Activated naive CD8-positive, alpha-beta T cell treated with anti-CD3 and anti-CD28 coated beads, Interleukin-2, amount 50 U/mL, for 24 hours (primary cell): ENCODE measurements around the gene PXN.

Experiments
- ATAC-seq: fragments of 150-1000 bp; cut with Tn5 transposase; one replicate; pipeline ENCODE4 v1.10.0; 2021
- DNase-seq: peaks from one replicate; pipeline ENCODE4 v3.0.0; 2021
- H3K27ac Mint-ChIP-seq: one replicate; pipeline ENCODE4 v1.8.0; 2021; ENCODE audit warnings: mild to moderate bottlenecking, mixed read lengths
- H3K27me3 Mint-ChIP-seq: one replicate; pipeline ENCODE4 v1.8.0; 2021; ENCODE audit warnings: mixed read lengths
- H3K36me3 Mint-ChIP-seq: one replicate; pipeline ENCODE4 v1.8.0; 2021; ENCODE audit warnings: low read depth, mixed read lengths
- H3K4me1 Mint-ChIP-seq: one replicate; pipeline ENCODE4 v1.8.0; 2021; ENCODE audit warnings: mixed read lengths
- H3K4me3 Mint-ChIP-seq: one replicate; pipeline ENCODE4 v1.8.0; 2021; ENCODE audit warnings: mild to moderate bottlenecking, moderate library complexity, mixed read lengths
- H3K9me3 Mint-ChIP-seq: one replicate; pipeline ENCODE4 v1.8.0; 2021; ENCODE audit warnings: mixed read lengths

The PXN gene

DNA sequence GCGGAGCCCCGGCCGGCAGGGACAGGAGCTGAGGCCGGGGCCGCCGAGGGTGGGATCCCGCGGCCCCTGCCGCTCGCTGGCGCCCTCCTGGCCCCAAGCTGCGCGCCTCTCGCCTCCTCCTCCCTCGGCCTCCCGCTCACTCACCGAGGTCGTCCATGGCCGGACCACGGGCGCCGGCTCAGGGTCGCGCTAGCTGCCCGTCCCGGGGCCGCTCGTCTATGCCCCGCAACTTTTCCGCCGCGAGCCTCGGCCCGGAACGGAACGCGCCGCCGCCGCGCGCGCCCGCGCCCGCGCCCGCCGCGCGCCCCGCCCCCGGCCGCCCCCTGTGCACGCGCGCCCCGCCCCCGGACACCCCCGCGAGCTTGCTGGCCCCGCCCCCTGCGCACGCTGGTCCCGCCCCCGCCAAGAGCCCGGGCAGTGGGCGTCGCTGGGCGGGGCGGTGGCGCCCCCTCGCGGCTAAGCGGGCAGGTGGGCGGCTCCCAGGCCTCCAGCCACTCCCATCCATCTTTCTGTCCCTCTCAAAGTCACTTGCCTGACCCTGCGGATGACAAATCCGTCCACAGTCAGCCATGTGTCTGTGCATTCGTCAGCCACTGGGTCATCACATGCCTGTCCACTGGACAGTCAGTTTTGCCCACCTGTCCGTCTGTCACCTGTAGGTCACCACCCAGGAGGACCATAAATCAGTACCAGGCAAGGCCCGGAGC is at the start of gene PXN:
TSS of gene PXN (minus strand) at position 258 of the 707 bp plus-strand sequence. CDS start at position 157, 101 bp downstream.
- peak within 1 kb of the TSS; percentile 83 for H3K4me3 Mint-ChIP-seq

DNA sequence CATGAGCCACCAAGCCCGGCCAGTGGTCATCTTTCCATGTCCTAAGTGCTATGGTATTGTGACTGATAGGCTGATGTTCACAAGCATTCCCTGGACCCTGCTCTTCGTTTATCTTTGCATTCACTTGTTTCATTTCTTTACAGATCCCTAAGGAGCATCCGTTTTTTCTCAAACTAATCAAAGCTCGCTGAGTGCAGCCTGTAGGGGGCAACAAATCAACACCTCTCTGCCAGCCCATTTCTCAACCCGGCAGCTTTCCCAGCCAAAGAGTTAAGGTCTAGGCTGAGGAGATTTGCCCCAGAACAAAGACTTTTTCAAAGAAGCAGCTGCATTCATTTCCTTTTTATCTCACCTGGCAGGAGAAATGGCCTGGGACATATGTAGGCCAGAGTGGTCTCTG is 48.7 kb upstream of the PXN start:
- DNase-seq = no peak
- H3K27ac Mint-ChIP-seq = no peak overlapping the region
- peaks cover 3% of the 10 kb centered on the region for H3K27me3 Mint-ChIP-seq

More for the DNA sequence above, at the start of gene PXN:
- ATAC-seq (peak; percentile 68), DNase-seq (peak; percentile 94)
- Mint-ChIP-seq H3K27me3 (peaks cover 2% of the 10 kb centered on the region), H3K27ac (peak within 1 kb of the TSS; percentile 80), H3K4me1 (peaks cover 40% of the 10 kb centered on the region), H3K36me3 (no peaks in the 10 kb centered on the region), H3K9me3 (no peaks in the 10 kb centered on the region)

DNA sequence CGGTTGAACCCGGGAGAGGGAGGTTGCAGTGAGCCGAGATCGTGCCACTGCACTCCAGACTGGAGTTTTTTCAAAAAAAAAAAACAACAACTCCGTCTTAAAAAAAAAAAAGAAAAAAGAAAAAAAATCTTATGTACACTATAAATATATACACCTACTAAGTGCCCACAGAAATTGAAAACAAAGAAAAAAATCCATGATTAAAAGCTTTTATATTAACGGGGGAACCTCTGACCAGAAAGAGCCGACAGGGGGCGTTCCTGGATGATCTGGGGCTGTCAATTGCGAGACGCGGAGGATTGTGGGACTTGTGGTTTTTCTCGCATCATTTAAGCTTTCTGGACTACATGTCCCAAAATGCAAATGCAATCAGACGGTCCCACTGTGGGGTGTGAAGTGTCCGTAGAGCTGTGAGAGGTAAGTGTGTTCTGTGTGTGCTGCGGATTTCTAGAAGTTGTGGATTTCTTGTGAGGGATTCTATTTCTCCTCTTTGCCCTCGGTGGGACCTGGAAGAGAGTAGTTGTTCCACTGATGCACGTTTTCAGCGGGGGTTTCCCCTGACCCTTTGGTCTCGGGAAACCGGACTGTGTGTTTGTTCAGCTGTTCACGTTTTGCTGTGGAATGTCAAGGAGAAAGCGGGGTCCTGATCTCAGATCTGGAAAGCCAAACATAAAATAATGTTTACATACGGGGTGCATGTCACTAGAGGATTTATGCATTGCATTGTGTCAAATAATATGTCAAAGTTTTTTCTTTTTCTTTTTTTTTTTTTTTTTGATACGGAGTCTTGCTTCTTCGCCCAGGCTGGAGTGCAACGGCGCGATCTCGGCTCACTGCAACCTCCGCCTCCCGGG is 36.7 kb upstream of the PXN start, which contains the start of gene SIRT4:
TSS of gene SIRT4 (plus strand) at position 360 of the 854 bp plus-strand sequence. CDS start 1,241 bp downstream, outside the sequence.
- H3K4me1 Mint-ChIP-seq = peaks cover 8% of the 10 kb centered on the region
- DNase-seq (peak; percentile 89), ATAC-seq (peak; percentile 100)
- peaks cover 2% of the 10 kb centered on the region for H3K36me3 Mint-ChIP-seq
- H3K27ac Mint-ChIP-seq = peak within 1 kb of the TSS; percentile 93
- H3K4me3 Mint-ChIP-seq = peak within 1 kb of the TSS; percentile 94
- H3K27me3 Mint-ChIP-seq = no peaks in the 10 kb centered on the region
- H3K9me3 Mint-ChIP-seq = no peaks in the 10 kb centered on the region

More for the DNA sequence above, 48.7 kb upstream of the PXN start:
- H3K4me1 Mint-ChIP-seq = peaks cover 13% of the 10 kb centered on the region
- ATAC-seq = no peak
- H3K4me3 Mint-ChIP-seq = no peak overlapping the region
- H3K36me3 Mint-ChIP-seq = peaks cover 4% of the 10 kb centered on the region
- H3K9me3 Mint-ChIP-seq = no peaks in the 10 kb centered on the region

DNA sequence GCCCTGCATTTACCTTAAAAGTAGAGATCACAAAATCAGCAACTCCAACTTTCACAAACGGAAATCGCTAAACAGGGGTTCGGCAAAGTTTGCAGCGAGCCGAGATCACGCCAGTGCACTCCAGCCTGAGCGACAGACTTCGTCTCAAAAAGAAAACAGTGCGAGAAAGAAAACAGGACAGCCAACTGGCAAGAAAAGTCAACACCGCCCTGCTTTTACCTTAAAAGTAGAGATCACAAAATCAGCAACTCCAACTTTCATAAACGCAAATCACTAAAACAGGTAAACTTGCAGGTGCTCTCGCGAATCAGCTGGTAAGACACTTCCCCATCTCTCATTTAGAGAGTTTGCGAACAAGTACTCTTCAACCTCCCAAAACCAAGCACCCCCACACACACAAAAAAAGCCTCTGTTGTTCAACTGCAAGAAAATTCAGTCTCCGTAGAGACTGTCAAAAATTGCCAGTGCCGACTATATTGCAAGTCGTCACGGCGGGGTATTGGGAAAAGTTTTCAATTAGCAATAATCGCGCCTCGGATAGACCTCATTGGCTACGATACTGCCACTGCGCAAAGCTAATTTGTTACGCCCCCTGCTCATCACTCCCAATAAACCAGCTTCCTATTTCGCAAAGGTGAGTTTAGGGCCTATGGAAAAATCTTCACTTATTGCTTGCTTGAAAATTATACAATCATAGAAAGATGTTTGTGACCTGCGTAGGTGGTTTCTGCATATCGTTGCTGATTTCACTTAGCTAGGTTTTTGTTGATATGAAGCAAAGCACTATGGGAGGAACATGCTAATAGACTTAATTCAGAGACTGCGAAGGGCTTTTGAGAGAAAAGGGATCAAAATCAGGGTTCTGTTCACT is 27.4 kb upstream of the PXN start, which contains the start of gene RNU4-1:
TSS of gene RNU4-1 (minus strand) at position 577 of the 871 bp plus-strand sequence.
- Mint-ChIP-seq H3K4me1 (peaks cover 7% of the 10 kb centered on the region), H3K27ac (no peak within 1 kb of the TSS), H3K9me3 (no peaks in the 10 kb centered on the region), H3K27me3 (no peaks in the 10 kb centered on the region), H3K36me3 (no peaks in the 10 kb centered on the region), H3K4me3 (no peak within 1 kb of the TSS)
- DNase-seq (peak; percentile 76), ATAC-seq (peak; percentile 72)

DNA sequence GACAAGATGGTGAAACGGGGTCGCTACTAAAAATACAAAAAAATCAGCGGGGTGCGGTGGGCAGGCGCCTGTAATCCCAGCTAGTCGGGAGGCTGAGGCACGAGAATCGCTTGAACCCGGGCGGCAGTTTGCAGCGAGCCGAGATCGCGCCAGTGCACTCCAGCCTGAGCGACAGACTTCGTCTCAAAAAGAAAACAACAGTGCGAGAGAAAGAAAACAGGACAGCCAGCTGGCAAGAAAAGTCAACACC is 26.8 kb upstream of the PXN start:
- Mint-ChIP-seq H3K9me3 (no peaks in the 10 kb centered on the region), H3K27ac (no peak overlapping the region), H3K4me1 (peaks cover 7% of the 10 kb centered on the region), H3K27me3 (no peaks in the 10 kb centered on the region), H3K4me3 (no peak overlapping the region), H3K36me3 (no peaks in the 10 kb centered on the region)
- ATAC-seq (peak; percentile 0), DNase-seq (no peak)

DNA sequence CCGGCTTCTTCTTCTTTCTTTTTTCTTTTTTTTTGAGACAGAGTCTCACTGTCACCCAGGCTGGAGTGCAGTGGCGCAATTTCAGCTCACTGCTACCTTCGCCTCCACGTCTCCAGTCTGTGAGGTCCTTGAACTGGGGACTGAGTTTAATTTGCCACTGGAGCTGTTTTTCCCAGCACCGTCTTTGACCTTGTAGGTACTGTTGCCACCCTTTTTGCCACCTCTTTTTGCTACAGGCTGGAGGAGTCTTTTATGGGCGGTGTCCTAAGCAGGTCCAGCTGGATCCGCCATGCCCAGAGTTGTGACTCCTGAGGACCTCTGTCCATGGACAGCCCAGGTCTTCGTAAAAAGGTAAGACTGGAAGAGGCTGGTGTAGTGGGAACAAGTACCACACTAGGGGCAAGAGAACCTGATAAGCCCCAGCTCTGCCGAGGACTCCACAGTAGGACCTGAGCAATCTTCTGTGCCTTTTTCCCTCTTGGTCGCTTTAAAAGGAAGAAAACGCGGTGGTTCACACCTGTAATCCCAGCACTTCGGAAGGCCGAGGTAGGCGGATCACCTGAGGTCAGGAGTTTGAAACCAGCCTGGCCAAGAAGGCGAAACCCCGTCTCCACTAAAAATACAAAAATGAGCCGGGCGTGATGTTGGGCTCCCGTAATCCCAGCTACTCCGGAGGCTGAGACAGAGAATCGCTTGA is 25.2 kb upstream of the PXN start:
- no peaks in the 10 kb centered on the region for H3K36me3 Mint-ChIP-seq
- peak; percentile 36 for DNase-seq
- no peak for ATAC-seq
- H3K9me3 Mint-ChIP-seq = no peaks in the 10 kb centered on the region
- H3K27ac Mint-ChIP-seq = no peak overlapping the region
- H3K4me1 Mint-ChIP-seq = peaks cover 7% of the 10 kb centered on the region
- H3K27me3 Mint-ChIP-seq = no peaks in the 10 kb centered on the region
- no peak overlapping the region for H3K4me3 Mint-ChIP-seq

DNA sequence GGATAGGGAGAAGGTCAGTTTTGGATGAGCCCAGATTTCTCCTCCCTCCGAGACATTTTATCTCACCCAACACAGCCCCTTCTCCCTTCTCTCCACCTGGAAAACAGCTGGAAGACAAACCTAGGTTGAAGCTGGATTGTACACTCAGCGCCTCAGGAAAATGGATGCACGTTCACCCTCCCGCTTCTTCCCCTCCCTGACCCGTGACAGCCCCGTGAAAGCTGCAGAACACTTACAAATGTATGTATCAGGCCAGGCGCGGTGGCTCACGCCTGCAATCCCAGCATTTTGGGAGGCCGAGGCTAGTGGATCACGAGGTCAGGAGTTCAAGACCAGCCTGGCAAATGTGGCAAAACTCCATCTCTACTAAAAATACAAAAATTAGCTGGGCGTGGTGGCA is 22.0 kb upstream of the PXN start:
- no peak for ATAC-seq
- no peak overlapping the region for H3K27ac Mint-ChIP-seq

DNA sequence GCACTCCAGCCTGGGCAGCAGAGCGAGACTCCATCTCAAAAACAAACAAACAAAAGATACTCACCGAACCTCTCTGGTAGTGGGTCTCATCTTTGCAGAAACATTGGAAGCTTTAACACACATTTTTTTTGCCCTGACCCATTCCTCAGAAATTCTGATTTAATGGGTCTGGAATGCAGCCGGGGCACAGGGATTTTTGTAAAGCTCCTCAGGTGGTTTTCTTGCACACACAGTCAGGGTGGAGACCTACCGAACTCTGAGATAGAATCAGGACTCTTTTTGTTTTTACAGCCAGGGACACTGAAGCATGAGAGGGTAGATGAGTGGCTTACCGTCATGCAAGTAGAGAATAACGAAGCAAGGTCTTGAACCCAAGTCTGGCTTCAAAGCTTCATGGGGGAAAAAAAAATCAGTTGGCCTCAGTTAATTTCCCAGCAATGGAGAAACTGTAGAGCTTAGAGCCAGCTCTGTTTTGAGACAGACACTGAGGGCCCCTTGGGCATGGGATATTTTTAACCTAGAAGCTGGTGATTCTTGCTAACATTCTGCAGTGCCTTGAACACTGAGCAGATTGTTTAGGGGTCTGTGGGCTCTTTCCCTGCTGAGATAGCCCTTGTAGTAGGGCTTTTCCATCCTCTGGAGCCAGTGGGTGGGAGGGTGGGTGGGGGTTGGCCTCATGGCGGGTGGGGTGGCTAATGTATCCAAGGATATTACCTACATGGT is 21.4 kb upstream of the PXN start:
- H3K4me3 Mint-ChIP-seq = no peak overlapping the region

More for the DNA sequence above, 22.0 kb upstream of the PXN start:
- no peaks in the 10 kb centered on the region for H3K27me3 Mint-ChIP-seq
- H3K36me3 Mint-ChIP-seq = no peaks in the 10 kb centered on the region
- H3K4me3 Mint-ChIP-seq = no peak overlapping the region
- no peaks in the 10 kb centered on the region for H3K9me3 Mint-ChIP-seq
- no peak for DNase-seq
- peaks cover 7% of the 10 kb centered on the region for H3K4me1 Mint-ChIP-seq

DNA sequence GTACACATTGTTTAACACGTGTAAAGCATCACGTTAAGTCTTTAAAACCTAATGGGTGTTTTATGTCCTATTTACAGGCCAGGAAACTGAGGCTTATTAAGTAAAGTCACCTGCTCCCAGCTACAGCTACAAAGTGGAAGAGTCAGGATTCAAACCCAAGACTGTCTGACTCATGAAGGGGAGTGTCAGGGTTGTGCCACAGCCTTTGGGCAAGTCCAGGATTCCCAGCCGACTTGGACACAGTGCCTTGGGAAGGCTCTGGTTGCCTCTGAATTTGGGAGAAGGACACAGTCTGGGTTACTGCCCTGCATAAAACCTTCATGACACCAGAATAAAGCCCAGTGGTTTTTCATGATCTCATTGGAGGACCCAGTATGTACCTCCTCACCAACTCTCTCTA is 18.9 kb upstream of the PXN start:
- DNase-seq (no peak), ATAC-seq (no peak)
- no peak overlapping the region for H3K4me3 Mint-ChIP-seq
- no peaks in the 10 kb centered on the region for H3K27me3 Mint-ChIP-seq
- no peaks in the 10 kb centered on the region for H3K9me3 Mint-ChIP-seq
- no peak overlapping the region for H3K27ac Mint-ChIP-seq
- H3K36me3 Mint-ChIP-seq = no peaks in the 10 kb centered on the region
- no peaks in the 10 kb centered on the region for H3K4me1 Mint-ChIP-seq

More for the DNA sequence above, 21.4 kb upstream of the PXN start:
- Mint-ChIP-seq H3K9me3 (no peaks in the 10 kb centered on the region), H3K27ac (no peak overlapping the region), H3K4me1 (peaks cover 7% of the 10 kb centered on the region), H3K27me3 (no peaks in the 10 kb centered on the region), H3K36me3 (no peaks in the 10 kb centered on the region)
- DNase-seq = no peak
- no peak for ATAC-seq

DNA sequence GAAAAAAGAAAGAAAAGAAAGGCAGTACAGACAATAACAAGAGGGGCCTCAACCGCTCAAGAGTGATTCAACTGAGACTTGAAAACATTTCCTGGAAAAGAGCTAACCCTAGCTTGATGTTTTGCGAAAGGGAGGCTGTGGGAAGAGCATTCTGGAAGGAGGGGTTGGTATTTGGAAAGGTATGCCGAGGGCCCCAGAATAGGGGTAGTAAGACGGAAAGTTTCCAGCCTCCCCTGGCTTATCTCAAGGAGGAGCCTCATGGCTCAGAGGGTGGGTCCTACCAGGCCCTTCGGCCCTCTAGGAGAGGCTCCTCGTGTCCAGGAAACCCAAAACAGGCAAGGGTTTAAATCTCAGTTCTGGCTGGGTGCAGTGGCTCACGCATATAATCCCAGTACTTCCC is 17.8 kb upstream of the PXN start:
- H3K36me3 Mint-ChIP-seq = no peaks in the 10 kb centered on the region
- no peaks in the 10 kb centered on the region for H3K27me3 Mint-ChIP-seq
- H3K4me1 Mint-ChIP-seq = no peaks in the 10 kb centered on the region
- H3K4me3 Mint-ChIP-seq = no peak overlapping the region
- H3K9me3 Mint-ChIP-seq = no peaks in the 10 kb centered on the region
- no peak for ATAC-seq
- H3K27ac Mint-ChIP-seq = no peak overlapping the region
- DNase-seq = no peak

DNA sequence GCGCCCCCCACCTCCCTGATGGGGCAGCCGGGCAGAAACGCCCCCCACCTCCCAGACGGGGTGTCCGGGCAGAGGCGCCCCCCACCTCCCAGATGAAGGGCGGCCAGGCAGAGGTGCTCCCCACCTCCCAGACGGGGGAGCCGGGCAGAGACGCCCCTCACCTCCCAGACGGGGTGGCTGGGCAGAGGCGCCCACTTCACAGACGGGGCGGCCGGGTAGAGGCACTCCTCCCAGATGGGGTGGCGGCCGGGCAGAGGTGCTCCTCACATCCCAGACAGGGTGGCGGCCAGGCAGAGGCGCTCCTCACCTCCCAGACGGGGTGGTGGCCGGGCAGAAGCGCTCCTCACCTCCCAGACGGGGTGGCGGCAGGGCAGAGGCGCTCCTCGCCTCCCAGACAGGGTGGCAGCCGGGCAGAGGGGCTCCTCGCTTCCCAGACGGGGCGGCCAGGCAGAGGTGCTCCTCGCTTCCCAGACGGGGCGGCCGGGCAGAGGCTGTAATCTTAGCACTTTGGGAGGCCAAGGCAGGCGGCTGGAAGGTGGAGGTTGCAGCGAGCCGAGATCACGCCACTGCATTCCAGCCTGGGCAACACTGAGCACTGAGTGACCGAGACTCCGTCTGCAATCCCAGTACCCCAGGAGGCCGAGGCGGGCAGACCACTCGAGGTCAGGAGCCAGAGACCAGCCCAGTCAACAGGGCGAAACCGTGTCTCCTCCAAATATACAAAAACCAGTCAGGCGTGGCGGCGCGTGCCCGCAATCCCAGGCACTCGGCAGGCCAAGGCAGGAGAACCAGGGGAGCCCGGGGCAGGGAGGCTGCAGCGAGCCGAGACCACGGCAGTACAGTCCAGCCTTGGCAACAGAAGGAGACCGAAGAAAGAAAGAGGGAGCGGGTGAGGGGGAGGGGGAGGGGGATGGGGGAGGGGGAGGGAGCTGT is 12.9 kb upstream of the PXN start:
- ATAC-seq (no peak), DNase-seq (no peak)
- Mint-ChIP-seq H3K27me3 (no peaks in the 10 kb centered on the region), H3K9me3 (no peaks in the 10 kb centered on the region), H3K27ac (no peak overlapping the region), H3K4me1 (no peaks in the 10 kb centered on the region), H3K4me3 (no peak overlapping the region), H3K36me3 (no peaks in the 10 kb centered on the region)

DNA sequence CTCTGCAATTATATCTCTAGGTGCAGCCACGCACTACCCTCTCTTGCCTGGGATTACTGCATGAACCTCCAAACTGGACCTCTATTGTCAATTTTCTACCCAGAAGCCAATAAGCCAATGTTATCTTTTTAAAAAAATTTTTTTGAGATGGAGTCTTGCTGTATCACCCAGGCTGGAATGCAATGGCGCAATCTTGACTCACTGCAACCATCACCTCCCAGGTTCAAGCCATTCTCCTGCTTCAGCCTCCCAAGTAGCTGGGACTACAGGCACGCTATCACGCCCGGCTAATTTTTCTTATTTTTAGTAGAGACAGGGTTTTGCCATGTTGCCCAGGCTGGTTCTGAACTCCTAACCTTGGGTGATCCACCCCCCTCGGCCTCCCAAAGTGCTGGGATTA is 11.2 kb upstream of the PXN start:
- Mint-ChIP-seq H3K36me3 (no peaks in the 10 kb centered on the region), H3K27me3 (no peaks in the 10 kb centered on the region), H3K4me1 (no peaks in the 10 kb centered on the region), H3K4me3 (no peak overlapping the region), H3K9me3 (no peaks in the 10 kb centered on the region), H3K27ac (no peak overlapping the region)
- DNase-seq (no peak), ATAC-seq (no peak)

DNA sequence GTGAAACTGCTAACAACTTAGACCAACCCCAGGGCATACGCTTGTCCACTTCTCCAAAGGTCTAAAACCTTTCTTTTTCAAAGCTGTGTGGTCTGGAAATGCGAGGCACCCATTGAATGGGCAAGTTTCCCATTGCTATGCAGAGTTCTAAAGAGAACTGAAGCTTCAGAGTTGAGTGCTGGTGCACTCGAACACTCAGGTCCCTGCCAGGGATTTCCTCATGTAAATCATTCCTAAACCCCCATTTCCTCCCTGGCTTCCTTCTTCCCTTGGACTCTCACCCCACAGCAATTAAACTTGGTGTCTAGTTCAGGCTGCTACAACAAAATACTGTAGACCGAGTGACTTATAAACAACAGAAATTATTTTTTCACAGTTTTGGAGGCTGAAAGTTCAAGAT is 2.2 kb upstream of the PXN start:
- ATAC-seq (no peak), DNase-seq (no peak)
- H3K4me1 Mint-ChIP-seq = peaks cover 21% of the 10 kb centered on the region
- no peak overlapping the region for H3K27ac Mint-ChIP-seq
- H3K36me3 Mint-ChIP-seq = no peaks in the 10 kb centered on the region
- H3K4me3 Mint-ChIP-seq = no peak overlapping the region
- no peaks in the 10 kb centered on the region for H3K9me3 Mint-ChIP-seq
- peaks cover 2% of the 10 kb centered on the region for H3K27me3 Mint-ChIP-seq
